ENCODE results near the gene SF3B5. TPM values are rescaled to one million over a fixed set of nuclear protein-coding genes. Genes with fewer than 3 reads are reported as not detected.

The SF3B5 gene
- total and polyA plus RNA-seq, 2 of the 8 experiments (the other 6 are each of a cell fraction or from before 2014, with no cell fraction given): 195 to 588 TPM

DNA sequence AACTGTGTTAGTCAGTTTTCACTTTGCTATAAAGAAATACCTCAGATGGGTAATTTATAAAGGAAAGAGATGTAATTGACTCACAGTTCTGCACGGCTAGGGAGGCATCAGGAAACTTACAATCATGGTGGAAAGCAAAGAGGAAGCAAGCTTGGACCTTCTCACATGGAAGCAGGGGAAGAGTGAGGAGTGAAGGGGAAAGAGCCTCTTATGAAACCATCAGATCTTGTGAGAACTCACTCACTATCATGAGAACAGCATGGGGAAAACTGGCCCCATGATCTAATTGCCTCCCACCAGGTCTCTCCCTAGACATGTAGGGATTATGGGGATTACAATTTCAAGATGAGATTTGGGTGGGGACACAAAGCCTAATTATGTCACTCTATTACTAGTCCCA lies 46.0 kb downstream of the SF3B5 start:
- no peak overlapping the region for H2BK120ac ChIP-seq (replicated peaks; ENCODE audit: low read depth, low read length)
- no peak overlapping the region for H3K14ac ChIP-seq (ENCODE audit: insufficient read length)
- H3K18ac ChIP-seq (ENCODE audit: extremely low read depth, low read length): no peak overlapping the region
- H3K56ac ChIP-seq (replicated peaks; ENCODE audit: insufficient read length, low read depth, low read length): no peak overlapping the region
- H3K27me3 ChIP-seq (replicated peaks in 1 of 4; ENCODE audit: control insufficient read depth in 3 of 4, extremely low read depth in 1 of 4, insufficient read depth in 3 of 4, low read length in 3 of 4): no peaks in the 10 kb centered on the region
- no peak overlapping the region for H2BK20ac ChIP-seq (ENCODE audit: low read length)
- H2AFZ ChIP-seq (ENCODE audit: low read length): no peak overlapping the region
- no peak overlapping the region for H3K9ac ChIP-seq (replicated peaks in 1 of 4; ENCODE audit: extremely low read depth in 1 of 4, low read depth in 3 of 4, low read length in 3 of 4)
- 82% methylated on average over 1 of the region's 1 CpG; no CpG with 5 or more reads in 1 of the 2 experiments for WGBS, 2 experiments (ENCODE audit: extremely low coverage in 1 of 2, insufficient coverage in 1 of 2, insufficient read length in 1 of 2, insufficient replicate concordance in 2 of 2, low coverage in 1 of 2, low lambda C conversion rate in 2 of 2, missing lambda C conversion rate in 1 of 2)
- no peak overlapping the region for H2BK12ac ChIP-seq (ENCODE audit: low read depth, low read length)
- no peaks in the 10 kb centered on the region for H3K4me1 ChIP-seq (replicated peaks in 1 of 4; ENCODE audit: control insufficient read depth in 3 of 4, insufficient read depth in 4 of 4, low read length in 3 of 4)
- ChIA-PET CTCF (ENCODE audit: partially characterized antibody) (no interaction called here), POLR2A (ENCODE audit: partially characterized antibody) (no interaction called here)
- no peaks in the 10 kb centered on the region for H4K20me1 ChIP-seq (replicated peaks in 1 of 2; ENCODE audit: control insufficient read depth in 1 of 2, insufficient read depth in 2 of 2, low read length in 2 of 2)
- peaks cover 2 to 3% of the 10 kb centered on the region in 2 experiments; a peak in 2 of 4 replicates for H3K9me3 ChIP-seq (ENCODE audit: insufficient read depth in 2 of 2, low read depth in 1 of 2, low read length in 1 of 2)
- no peak overlapping the region for H2AK5ac ChIP-seq (ENCODE audit: low read depth, low read length)
- no peak overlapping the region for H3K4me2 ChIP-seq (ENCODE audit: insufficient read depth in 1 of 2, low read depth in 2 of 2, low read length in 2 of 2)
- FAIRE-seq: no peak
- H2BK15ac ChIP-seq (ENCODE audit: low read length): no peak overlapping the region
- no peak overlapping the region for H4K5ac ChIP-seq (ENCODE audit: insufficient read length, low read depth, low read length)
- no peaks in the 10 kb centered on the region for H3K79me2 ChIP-seq (ENCODE audit: control insufficient read depth in 1 of 2, insufficient read depth in 2 of 2, low read length in 2 of 2)
- no peaks in the 10 kb centered on the region for H3K79me1 ChIP-seq (ENCODE audit: low read depth, low read length)
- no peak for TF ChIP-seq CBX8 (IDR thresholded peaks at IDR 0.05; ENCODE audit: borderline replicate concordance, low read depth, low read length)
- TF ChIP-seq JUN (IDR thresholded peaks at IDR 0.05; ENCODE audit: low read depth, low read length): no peak
- TF ChIP-seq CREB1 (IDR thresholded peaks at IDR 0.05): no peak
- TF ChIP-seq ZNF274 (IDR thresholded peaks at IDR 0.05; ENCODE audit: borderline replicate concordance, extremely low read depth, low read length): no peak
- no peak for TF ChIP-seq YY1 (IDR thresholded peaks at IDR 0.05; ENCODE audit: low read depth, low read length)
- no peak for TF ChIP-seq BCL11A (IDR thresholded peaks at IDR 0.05; ENCODE audit: low read depth in 2 of 2, low read length in 2 of 2)
- DNase-seq (ENCODE audit: low read depth in 1 of 2, low spot score in 2 of 2): no peak
- no peak overlapping the region for H3K23ac ChIP-seq (ENCODE audit: insufficient read length)
- no peak overlapping the region for H3K4me3 ChIP-seq (ENCODE audit: extremely low read depth in 1 of 4, insufficient read depth in 2 of 4, low read depth in 3 of 4, low read length in 4 of 4)
- H3K27ac ChIP-seq (ENCODE audit: low read depth, low read length): no peak overlapping the region
- H4K91ac ChIP-seq (replicated peaks; ENCODE audit: insufficient read length, low read length): no peak overlapping the region
- H3K4ac ChIP-seq (replicated peaks; ENCODE audit: insufficient read length, low read depth, low read length): no peak overlapping the region
- H2BK5ac ChIP-seq (ENCODE audit: low read depth, low read length): no peak overlapping the region
- no peaks in the 10 kb centered on the region for H3K36me3 ChIP-seq (ENCODE audit: control insufficient read depth in 2 of 4, insufficient read depth in 4 of 4, low read length in 3 of 4)
- no peak overlapping the region for H4K8ac ChIP-seq (ENCODE audit: extremely low read depth, insufficient read depth, low read length)
- H3K23me2 ChIP-seq (ENCODE audit: low read depth, low read length): no peaks in the 10 kb centered on the region
